HepG2 (cell line): Measurements from ENCODE around the gene NUP58. TPM values are rescaled to one million over a fixed set of nuclear protein-coding genes. Genes with fewer than 3 reads are reported as not detected.
A peak's percentile ranks its signal among the peaks of the same experiment; 100 is the strongest.

Source experiments
- CBFB ChIP-seq: sonication (generic); formaldehyde crosslinking; IDR thresholded peaks from 2 replicates; pipeline ENCODE4 v1.4.0; 2020; ENCODE audit warnings: missing genetic modification reagents
- CCDC6 ChIP-seq: sonication (generic); formaldehyde crosslinking; IDR thresholded peaks from 2 replicates; pipeline ENCODE4 v1.8.1; 2022; ENCODE audit warnings: mild to moderate bottlenecking, missing genetic modification reagents, moderate library complexity
- HNRNPLL ChIP-seq: fragments of 200-400 bp; formaldehyde crosslinking; IDR thresholded peaks from 2 replicates; pipeline ENCODE4 v1.6.1; 2017; ENCODE audit warnings: mild to moderate bottlenecking, low read depth, low read length; ENCODE audit not compliant: poor library complexity, severe bottlenecking
- KAT7 ChIP-seq: IDR thresholded peaks from 2 replicates; pipeline ENCODE4 v1.6.1; 2018; ENCODE audit warnings: borderline replicate concordance, missing compliant biosample characterization
- LCORL ChIP-seq, 2 experiments: fragments of 450-650 bp in 1 of 2; sonication (generic) in 1 of 2; formaldehyde crosslinking in 1 of 2; IDR thresholded peaks; 2 replicates each; pipeline versions ENCODE4 v1.5.0 to v1.6.1; 2017 to 2020; ENCODE audit warnings: antibody characterized with exemption in 1 of 2, missing genetic modification reagents in 1 of 2
- MXD1 ChIP-seq: sonication (generic); formaldehyde crosslinking; IDR thresholded peaks from 2 replicates; pipeline ENCODE4 v1.4.0; 2020; ENCODE audit warnings: mild to moderate bottlenecking, missing genetic modification reagents
- SP2 ChIP-seq: sonication (generic); formaldehyde crosslinking; IDR thresholded peaks from 2 replicates; pipeline ENCODE4 v1.5.1; 2020; ENCODE audit warnings: mild to moderate bottlenecking, missing genetic modification reagents
- THYN1 ChIP-seq: sonication (generic); formaldehyde crosslinking; IDR thresholded peaks from 2 replicates; pipeline ENCODE4 v1.8.1; 2023; ENCODE audit warnings: low read depth, mild to moderate bottlenecking, moderate library complexity, missing genetic modification reagents, borderline replicate concordance
- ZBTB1 ChIP-seq: sonication (generic); formaldehyde crosslinking; IDR thresholded peaks from 2 replicates; pipeline ENCODE4 v1.4.0; 2020; ENCODE audit warnings: missing genetic modification reagents, borderline replicate concordance
- ZNF143 ChIP-seq: sonication (generic); formaldehyde crosslinking; IDR thresholded peaks from 2 replicates; pipeline ENCODE4 v1.4.0; 2020; ENCODE audit warnings: missing genetic modification reagents
- ZNF329 ChIP-seq: sonication (generic); formaldehyde crosslinking; IDR thresholded peaks from 2 replicates; pipeline ENCODE4 v1.9.0; 2021; ENCODE audit warnings: low read depth, mild to moderate bottlenecking, missing genetic modification reagents
- ZNF354B ChIP-seq: sonication (generic); formaldehyde crosslinking; IDR thresholded peaks from 2 replicates; pipeline ENCODE4 v1.8.0; 2022; ENCODE audit warnings: mild to moderate bottlenecking, missing genetic modification reagents
- ZNF530 ChIP-seq: sonication (generic); formaldehyde crosslinking; IDR thresholded peaks from 2 replicates; pipeline ENCODE4 v1.5.0; 2020; ENCODE audit warnings: low read depth, mild to moderate bottlenecking, missing genetic modification reagents
- ZNF577 ChIP-seq: sonication (generic); formaldehyde crosslinking; IDR thresholded peaks from 2 replicates; pipeline ENCODE4 v1.4.0; 2020; ENCODE audit warnings: mild to moderate bottlenecking, low read depth, missing genetic modification reagents, borderline replicate concordance
- ZNF629 ChIP-seq: sonication (generic); formaldehyde crosslinking; conservative IDR thresholded peaks from 2 replicates; pipeline ENCODE4 v1.5.0; 2020; ENCODE audit warnings: missing genetic modification reagents
- polyA plus RNA-seq, 8 experiments: library from polyadenylated mRNA; depleted of rRNA in 3 of 8; stranded (reverse) in 7 of 8; unstranded in 1 of 8; fragments of >200 nt; fragmentation: Illumina TruSeq in 4 of 8; extraction: Trizol in 4 of 8; gene quantifications; 2 replicates each; pipeline versions ENCODE4 v1.2.1 to v1.2.3, GENCODE V29; 2011 to 2016; ENCODE audit warnings: low read depth in 4 of 8, missing spikeins in 1 of 8, mixed read lengths in 1 of 8; ENCODE audit not compliant: insufficient read depth in 1 of 8
- total RNA-seq, 5 experiments: library from RNA; depleted of rRNA; stranded (reverse); fragments of >200 nt; fragmentation: Illumina TruSeq; extraction: Trizol; gene quantifications; 2 replicates each; pipeline ENCODE4 v1.2.3, GENCODE V29; 2016; ENCODE audit warnings: low read depth in 1 of 5
- TF ChIP-seq, protein P1 (sequence below): sonication (generic); formaldehyde crosslinking; IDR thresholded peaks from 2 replicates; pipeline ENCODE4 v1.4.0; 2020; ENCODE audit warnings: missing genetic modification reagents
- TF ChIP-seq, protein P2 (sequence below): sonication (generic); formaldehyde crosslinking; IDR thresholded peaks from 2 replicates; pipeline ENCODE4 v1.8.1; 2023; ENCODE audit warnings: mild to moderate bottlenecking, inconsistent platforms, moderate library complexity, missing genetic modification reagents, borderline replicate concordance
- TF ChIP-seq, protein P3 (sequence below): sonication (generic); formaldehyde crosslinking; IDR thresholded peaks from 2 replicates; pipeline ENCODE4 v1.5.0; 2020; ENCODE audit warnings: missing genetic modification reagents, mild to moderate bottlenecking, borderline replicate concordance
- TF ChIP-seq, protein P4 (sequence below): sonication (generic); formaldehyde crosslinking; IDR thresholded peaks from 2 replicates; pipeline ENCODE4 v1.4.0; 2020; ENCODE audit warnings: mild to moderate bottlenecking, missing genetic modification reagents

Gene NUP58
- total and polyA plus RNA-seq, 2 of the 13 experiments (the other 11 are each of a cell fraction or from before 2014, with no cell fraction given): 45.4 to 46.5 TPM

GRCh38 chr13:25301347-25302113, at the start of gene NUP58 (continued):
- TF ChIP-seq, protein P1, sequence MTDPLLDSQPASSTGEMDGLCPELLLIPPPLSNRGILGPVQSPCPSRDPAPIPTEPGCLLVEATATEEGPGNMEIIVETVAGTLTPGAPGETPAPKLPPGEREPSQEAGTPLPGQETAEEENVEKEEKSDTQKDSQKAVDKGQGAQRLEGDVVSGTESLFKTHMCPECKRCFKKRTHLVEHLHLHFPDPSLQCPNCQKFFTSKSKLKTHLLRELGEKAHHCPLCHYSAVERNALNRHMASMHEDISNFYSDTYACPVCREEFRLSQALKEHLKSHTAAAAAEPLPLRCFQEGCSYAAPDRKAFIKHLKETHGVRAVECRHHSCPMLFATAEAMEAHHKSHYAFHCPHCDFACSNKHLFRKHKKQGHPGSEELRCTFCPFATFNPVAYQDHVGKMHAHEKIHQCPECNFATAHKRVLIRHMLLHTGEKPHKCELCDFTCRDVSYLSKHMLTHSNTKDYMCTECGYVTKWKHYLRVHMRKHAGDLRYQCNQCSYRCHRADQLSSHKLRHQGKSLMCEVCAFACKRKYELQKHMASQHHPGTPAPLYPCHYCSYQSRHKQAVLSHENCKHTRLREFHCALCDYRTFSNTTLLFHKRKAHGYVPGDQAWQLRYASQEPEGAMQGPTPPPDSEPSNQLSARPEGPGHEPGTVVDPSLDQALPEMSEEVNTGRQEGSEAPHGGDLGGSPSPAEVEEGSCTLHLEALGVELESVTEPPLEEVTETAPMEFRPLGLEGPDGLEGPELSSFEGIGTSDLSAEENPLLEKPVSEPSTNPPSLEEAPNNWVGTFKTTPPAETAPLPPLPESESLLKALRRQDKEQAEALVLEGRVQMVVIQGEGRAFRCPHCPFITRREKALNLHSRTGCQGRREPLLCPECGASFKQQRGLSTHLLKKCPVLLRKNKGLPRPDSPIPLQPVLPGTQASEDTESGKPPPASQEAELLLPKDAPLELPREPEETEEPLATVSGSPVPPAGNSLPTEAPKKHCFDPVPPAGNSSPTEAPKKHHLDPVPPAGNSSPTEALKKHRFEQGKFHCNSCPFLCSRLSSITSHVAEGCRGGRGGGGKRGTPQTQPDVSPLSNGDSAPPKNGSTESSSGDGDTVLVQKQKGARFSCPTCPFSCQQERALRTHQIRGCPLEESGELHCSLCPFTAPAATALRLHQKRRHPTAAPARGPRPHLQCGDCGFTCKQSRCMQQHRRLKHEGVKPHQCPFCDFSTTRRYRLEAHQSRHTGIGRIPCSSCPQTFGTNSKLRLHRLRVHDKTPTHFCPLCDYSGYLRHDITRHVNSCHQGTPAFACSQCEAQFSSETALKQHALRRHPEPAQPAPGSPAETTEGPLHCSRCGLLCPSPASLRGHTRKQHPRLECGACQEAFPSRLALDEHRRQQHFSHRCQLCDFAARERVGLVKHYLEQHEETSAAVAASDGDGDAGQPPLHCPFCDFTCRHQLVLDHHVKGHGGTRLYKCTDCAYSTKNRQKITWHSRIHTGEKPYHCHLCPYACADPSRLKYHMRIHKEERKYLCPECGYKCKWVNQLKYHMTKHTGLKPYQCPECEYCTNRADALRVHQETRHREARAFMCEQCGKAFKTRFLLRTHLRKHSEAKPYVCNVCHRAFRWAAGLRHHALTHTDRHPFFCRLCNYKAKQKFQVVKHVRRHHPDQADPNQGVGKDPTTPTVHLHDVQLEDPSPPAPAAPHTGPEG (CRISPR knock-in tag): no peak
- TF ChIP-seq ZNF530: no peak
- TF ChIP-seq LCORL (IDR thresholded peaks at IDR 0.05): no peak
- TF ChIP-seq LCORL (CRISPR knock-in tag; IDR thresholded peaks at IDR 0.05): peak; percentile 36; the same call in 1 of the 2 replicates
- TF ChIP-seq KAT7 (CRISPR knock-in tag): 0 out of 2 replicates have a peak, but pooled peaks have one; percentile 40
- peak; percentile 30; the same call in 1 of the 2 replicates for TF ChIP-seq CCDC6 (CRISPR knock-in tag)
- no peak for TF ChIP-seq ZNF629 (CRISPR knock-in tag)
- peak; percentile 92 for TF ChIP-seq ZNF143 (CRISPR knock-in tag)
- TF ChIP-seq ZNF329 (CRISPR knock-in tag): no peak
- peak; percentile 59 for TF ChIP-seq SP2 (CRISPR knock-in tag)
- no peak for TF ChIP-seq ZNF577 (CRISPR knock-in tag)
- TF ChIP-seq, protein P2, sequence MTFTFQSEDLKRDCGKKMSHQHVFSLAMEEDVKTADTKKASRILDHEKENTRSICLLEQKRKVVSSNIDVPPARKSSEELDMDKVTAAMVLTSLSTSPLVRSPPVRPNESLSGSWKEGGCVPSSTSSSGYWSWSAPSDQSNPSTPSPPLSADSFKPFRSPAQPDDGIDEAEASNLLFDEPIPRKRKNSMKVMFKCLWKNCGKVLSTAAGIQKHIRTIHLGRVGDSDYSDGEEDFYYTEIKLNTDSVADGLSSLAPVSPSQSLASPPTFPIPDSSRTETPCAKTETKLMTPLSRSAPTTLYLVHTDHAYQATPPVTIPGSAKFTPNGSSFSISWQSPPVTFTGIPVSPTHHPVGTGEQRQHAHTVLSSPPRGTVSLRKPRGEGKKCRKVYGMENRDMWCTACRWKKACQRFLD (CRISPR knock-in tag): no peak
- no peak for TF ChIP-seq ZNF354B (CRISPR knock-in tag)
- TF ChIP-seq MXD1 (CRISPR knock-in tag): peak; percentile 83
- TF ChIP-seq THYN1 (CRISPR knock-in tag): no peak
- TF ChIP-seq ZBTB1 (CRISPR knock-in tag): no peak
- peak; percentile 98 for TF ChIP-seq HNRNPLL
- TF ChIP-seq, protein P3, sequence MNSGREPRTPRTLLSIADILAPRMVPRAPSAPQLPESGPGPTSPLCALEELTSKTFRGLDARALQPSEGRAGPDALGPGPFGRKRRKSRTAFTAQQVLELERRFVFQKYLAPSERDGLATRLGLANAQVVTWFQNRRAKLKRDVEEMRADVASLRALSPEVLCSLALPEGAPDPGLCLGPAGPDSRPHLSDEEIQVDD (CRISPR knock-in tag): no peak
- TF ChIP-seq CBFB (CRISPR knock-in tag): peak; percentile 59; the same call in 1 of the 2 replicates
- TF ChIP-seq, protein P4, sequence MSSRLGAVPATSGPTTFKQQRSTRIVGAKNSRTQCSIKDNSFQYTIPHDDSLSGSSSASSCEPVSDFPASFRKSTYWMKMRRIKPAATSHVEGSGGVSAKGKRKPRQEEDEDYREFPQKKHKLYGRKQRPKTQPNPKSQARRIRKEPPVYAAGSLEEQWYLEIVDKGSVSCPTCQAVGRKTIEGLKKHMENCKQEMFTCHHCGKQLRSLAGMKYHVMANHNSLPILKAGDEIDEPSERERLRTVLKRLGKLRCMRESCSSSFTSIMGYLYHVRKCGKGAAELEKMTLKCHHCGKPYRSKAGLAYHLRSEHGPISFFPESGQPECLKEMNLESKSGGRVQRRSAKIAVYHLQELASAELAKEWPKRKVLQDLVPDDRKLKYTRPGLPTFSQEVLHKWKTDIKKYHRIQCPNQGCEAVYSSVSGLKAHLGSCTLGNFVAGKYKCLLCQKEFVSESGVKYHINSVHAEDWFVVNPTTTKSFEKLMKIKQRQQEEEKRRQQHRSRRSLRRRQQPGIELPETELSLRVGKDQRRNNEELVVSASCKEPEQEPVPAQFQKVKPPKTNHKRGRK: no peak
